ENCODE data around the gene KIF5C.

Gene KIF5C

GRCh38 chr2:149058936-149059335 lies 183.9 kb downstream of the KIF5C start:
- no peak overlapping the region for H3K27ac ChIP-seq (ENCODE audit: low read depth, low read length)

GRCh38 chr2:149059822-149060221 lies 184.8 kb downstream of the KIF5C start:
- no peaks in the 10 kb centered on the region for H3K36me3 ChIP-seq (ENCODE audit: control insufficient read depth, insufficient read depth, low read length)

More at GRCh38 chr2:149058936-149059335, 183.9 kb downstream of the KIF5C start:
- no peaks in the 10 kb centered on the region for H3K36me3 ChIP-seq (ENCODE audit: control insufficient read depth, insufficient read depth, low read length)
- no peak overlapping the region for H3K9ac ChIP-seq (ENCODE audit: low read length)
- no peaks in the 10 kb centered on the region for H3K27me3 ChIP-seq (ENCODE audit: control insufficient read depth, insufficient read depth, low read length)
- peaks cover 21% of the 10 kb centered on the region; the same call in 1 of the 2 replicates for H3K4me1 ChIP-seq (ENCODE audit: control insufficient read depth, insufficient read depth, low read length)
- H3K9me3 ChIP-seq (ENCODE audit: control insufficient read depth, insufficient read depth, low read depth, low read length): no peaks in the 10 kb centered on the region
- no peak overlapping the region for H3K4me3 ChIP-seq (ENCODE audit: low read depth, low read length)

GRCh38 chr2:149061133-149061745 lies 186.2 kb downstream of the KIF5C start:
- Histone ChIP-seq H3K27ac (ENCODE audit: low read depth, low read length) (no peak overlapping the region), H3K9me3 (ENCODE audit: control insufficient read depth, insufficient read depth, low read depth, low read length) (no peaks in the 10 kb centered on the region), H3K4me1 (ENCODE audit: control insufficient read depth, insufficient read depth, low read length) (peaks cover 31% of the 10 kb centered on the region; the same call in 1 of the 2 replicates), H3K36me3 (ENCODE audit: control insufficient read depth, insufficient read depth, low read length) (no peaks in the 10 kb centered on the region), H3K9ac (ENCODE audit: low read length) (no peak overlapping the region), H3K27me3 (ENCODE audit: control insufficient read depth, insufficient read depth, low read length) (no peaks in the 10 kb centered on the region), H3K4me3 (ENCODE audit: low read depth, low read length) (no peak overlapping the region)

More at GRCh38 chr2:149059822-149060221, 184.8 kb downstream of the KIF5C start:
- H3K27me3 ChIP-seq (ENCODE audit: control insufficient read depth, insufficient read depth, low read length): no peaks in the 10 kb centered on the region
- H3K9me3 ChIP-seq (ENCODE audit: control insufficient read depth, insufficient read depth, low read depth, low read length): no peaks in the 10 kb centered on the region
- no peak overlapping the region for H3K27ac ChIP-seq (ENCODE audit: low read depth, low read length)
- no peak overlapping the region for H3K4me3 ChIP-seq (ENCODE audit: low read depth, low read length)
- peaks cover 24% of the 10 kb centered on the region; the same call in 1 of the 2 replicates for H3K4me1 ChIP-seq (ENCODE audit: control insufficient read depth, insufficient read depth, low read length)
- no peak overlapping the region for H3K9ac ChIP-seq (ENCODE audit: low read length)

GRCh38 chr2:149062531-149062930 lies 187.5 kb downstream of the KIF5C start:
- Histone ChIP-seq H3K4me1 (ENCODE audit: control insufficient read depth, insufficient read depth, low read length) (peaks cover 31% of the 10 kb centered on the region; the same call in 1 of the 2 replicates), H3K36me3 (ENCODE audit: control insufficient read depth, insufficient read depth, low read length) (no peaks in the 10 kb centered on the region), H3K9ac (ENCODE audit: low read length) (no peak overlapping the region), H3K27me3 (ENCODE audit: control insufficient read depth, insufficient read depth, low read length) (no peaks in the 10 kb centered on the region), H3K27ac (ENCODE audit: low read depth, low read length) (no peak overlapping the region), H3K4me3 (ENCODE audit: low read depth, low read length) (no peak overlapping the region), H3K9me3 (ENCODE audit: control insufficient read depth, insufficient read depth, low read depth, low read length) (no peaks in the 10 kb centered on the region)

- Histone ChIP-seq H3K27me3 (ENCODE audit: control insufficient read depth, insufficient read depth, low read length) (no peaks in the 10 kb centered on the region), H3K36me3 (ENCODE audit: control insufficient read depth, insufficient read depth, low read length) (no peaks in the 10 kb centered on the region), H3K9me3 (ENCODE audit: control insufficient read depth, insufficient read depth, low read depth, low read length) (no peaks in the 10 kb centered on the region), H3K4me3 (ENCODE audit: low read depth, low read length) (no peak overlapping the region), H3K27ac (ENCODE audit: low read depth, low read length) (peak overlapping the region; percentile 37; the same call in 1 of the 2 replicates), H3K9ac (ENCODE audit: low read length) (no peak overlapping the region), H3K4me1 (ENCODE audit: control insufficient read depth, insufficient read depth, low read length) (peaks cover 37% of the 10 kb centered on the region; the same call in 1 of the 2 replicates)
Measured at GRCh38 chr2:149063177-149063576, 188.2 kb downstream of the KIF5C start.

GRCh38 chr2:149064365-149064841 lies 189.4 kb downstream of the KIF5C start:
- Histone ChIP-seq H3K36me3 (ENCODE audit: control insufficient read depth, insufficient read depth, low read length) (no peaks in the 10 kb centered on the region), H3K27ac (ENCODE audit: low read depth, low read length) (no peak overlapping the region), H3K4me1 (ENCODE audit: control insufficient read depth, insufficient read depth, low read length) (peaks cover 45% of the 10 kb centered on the region; the same call in 1 of the 2 replicates), H3K9ac (ENCODE audit: low read length) (no peak overlapping the region), H3K4me3 (ENCODE audit: low read depth, low read length) (no peak overlapping the region), H3K27me3 (ENCODE audit: control insufficient read depth, insufficient read depth, low read length) (no peaks in the 10 kb centered on the region), H3K9me3 (ENCODE audit: control insufficient read depth, insufficient read depth, low read depth, low read length) (no peaks in the 10 kb centered on the region)

- Histone ChIP-seq H3K4me3 (ENCODE audit: low read depth, low read length) (no peak overlapping the region), H3K4me1 (ENCODE audit: control insufficient read depth, insufficient read depth, low read length) (peaks cover 40% of the 10 kb centered on the region; the same call in 1 of the 2 replicates), H3K36me3 (ENCODE audit: control insufficient read depth, insufficient read depth, low read length) (no peaks in the 10 kb centered on the region), H3K9ac (ENCODE audit: low read length) (peak overlapping the region; percentile 17), H3K9me3 (ENCODE audit: control insufficient read depth, insufficient read depth, low read depth, low read length) (no peaks in the 10 kb centered on the region), H3K27ac (ENCODE audit: low read depth, low read length) (no peak overlapping the region), H3K27me3 (ENCODE audit: control insufficient read depth, insufficient read depth, low read length) (no peaks in the 10 kb centered on the region)
Measured at GRCh38 chr2:149064856-149065630, 190.0 kb downstream of the KIF5C start.

- no peaks in the 10 kb centered on the region for H3K9me3 ChIP-seq (ENCODE audit: control insufficient read depth, insufficient read depth, low read depth, low read length)
- H3K9ac ChIP-seq (ENCODE audit: low read length): no peak overlapping the region
- H3K27me3 ChIP-seq (ENCODE audit: control insufficient read depth, insufficient read depth, low read length): no peaks in the 10 kb centered on the region
- H3K4me3 ChIP-seq (ENCODE audit: low read depth, low read length): no peak overlapping the region
- no peak overlapping the region for H3K27ac ChIP-seq (ENCODE audit: low read depth, low read length)
- peaks cover 29% of the 10 kb centered on the region; the same call in 1 of the 2 replicates for H3K4me1 ChIP-seq (ENCODE audit: control insufficient read depth, insufficient read depth, low read length)
- no peaks in the 10 kb centered on the region for H3K36me3 ChIP-seq (ENCODE audit: control insufficient read depth, insufficient read depth, low read length)
Measured at GRCh38 chr2:149068225-149068995, 193.4 kb downstream of the KIF5C start.

- peaks cover 28% of the 10 kb centered on the region; the same call in 1 of the 2 replicates for H3K4me1 ChIP-seq (ENCODE audit: control insufficient read depth, insufficient read depth, low read length)
- no peaks in the 10 kb centered on the region for H3K36me3 ChIP-seq (ENCODE audit: control insufficient read depth, insufficient read depth, low read length)
- no peak overlapping the region for H3K27ac ChIP-seq (ENCODE audit: low read depth, low read length)
- H3K9ac ChIP-seq (ENCODE audit: low read length): no peak overlapping the region
- H3K9me3 ChIP-seq (ENCODE audit: control insufficient read depth, insufficient read depth, low read depth, low read length): no peaks in the 10 kb centered on the region
- no peak overlapping the region for H3K4me3 ChIP-seq (ENCODE audit: low read depth, low read length)
- H3K27me3 ChIP-seq (ENCODE audit: control insufficient read depth, insufficient read depth, low read length): no peaks in the 10 kb centered on the region
Measured at GRCh38 chr2:149068996-149069888, 194.2 kb downstream of the KIF5C start.

- Histone ChIP-seq H3K4me3 (ENCODE audit: low read depth, low read length) (no peak overlapping the region), H3K9me3 (ENCODE audit: control insufficient read depth, insufficient read depth, low read depth, low read length) (no peaks in the 10 kb centered on the region), H3K4me1 (ENCODE audit: control insufficient read depth, insufficient read depth, low read length) (peaks cover 23% of the 10 kb centered on the region; the same call in 1 of the 2 replicates), H3K27me3 (ENCODE audit: control insufficient read depth, insufficient read depth, low read length) (no peaks in the 10 kb centered on the region), H3K27ac (ENCODE audit: low read depth, low read length) (no peak overlapping the region), H3K36me3 (ENCODE audit: control insufficient read depth, insufficient read depth, low read length) (no peaks in the 10 kb centered on the region), H3K9ac (ENCODE audit: low read length) (no peak overlapping the region)
Measured at GRCh38 chr2:149070681-149071320, 195.8 kb downstream of the KIF5C start.

Data from HUES6 (cell line).